ENCODE measurements around the gene TRIP11.

Gene TRIP11

DNA sequence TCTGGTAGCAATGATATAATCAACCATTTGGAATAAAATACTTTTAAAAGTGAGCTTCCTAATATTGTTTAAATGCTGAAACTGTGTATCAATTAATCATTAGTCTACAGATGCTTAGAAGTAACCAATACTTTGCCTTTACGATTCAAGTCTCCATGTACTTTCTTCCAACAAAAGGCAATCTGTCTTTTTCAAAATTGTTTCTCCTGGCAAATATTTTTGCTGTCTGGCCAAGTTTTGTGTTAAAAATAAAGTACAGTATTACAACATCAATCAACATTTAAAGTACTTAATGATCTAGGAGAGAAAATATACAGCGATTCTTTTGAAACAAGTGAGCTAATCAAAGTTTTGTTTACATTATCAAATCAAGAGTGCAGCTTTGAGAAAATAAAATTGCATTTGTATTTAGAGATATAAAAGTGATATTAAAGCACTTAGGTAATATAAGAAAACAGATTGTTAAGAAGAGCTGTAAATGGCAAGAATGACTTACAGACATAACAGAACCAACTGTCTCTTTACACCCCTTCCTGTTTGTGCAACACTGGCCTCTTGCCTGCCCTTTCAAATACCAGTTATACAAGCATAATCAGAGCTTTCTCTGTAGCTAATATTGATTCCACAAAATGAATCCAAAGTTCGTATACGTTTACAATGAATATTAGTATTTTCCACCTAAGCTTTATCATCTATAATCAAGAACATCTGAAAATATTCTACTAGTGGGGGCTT is 54.2 kb downstream of the TRIP11 start:
- DNase-seq (ENCODE audit: low spot score) = no peak
- no peak overlapping the region for H3K4me3 ChIP-seq (ENCODE audit: low read length in 2 of 2)
- no peak overlapping the region for H3K18ac ChIP-seq (ENCODE audit: low read length)
- no peak overlapping the region for H2BK5ac ChIP-seq (ENCODE audit: low read length)
- no peak overlapping the region for H4K8ac ChIP-seq (ENCODE audit: low read depth, low read length)
- no peak overlapping the region for H4K91ac ChIP-seq (ENCODE audit: low read depth, low read length, poor library complexity)
- no peak overlapping the region for H3K9ac ChIP-seq (ENCODE audit: low read depth, low read length, poor library complexity)
- H2AFZ ChIP-seq (ENCODE audit: low read length) = no peak overlapping the region
- no CpG with 5 or more reads among the region's 4 CpGs for WGBS, 2 donors (ENCODE audit: extremely low coverage in 2 of 2, insufficient read length in 2 of 2, insufficient replicate concordance in 1 of 2)
- H3K27me3 ChIP-seq (ENCODE audit: control insufficient read depth in 3 of 3, insufficient read depth in 3 of 3, low read depth in 1 of 3, low read length in 3 of 3) = no peaks in the 10 kb centered on the region
- H2AK5ac ChIP-seq (ENCODE audit: low read depth, low read length) = no peak overlapping the region
- H3K23ac ChIP-seq (ENCODE audit: low read depth, low read length, poor library complexity) = no peak overlapping the region
- no peak overlapping the region for H2BK120ac ChIP-seq (ENCODE audit: low read depth, low read length)
- H3K4ac ChIP-seq (ENCODE audit: low read length) = no peak overlapping the region
- H3K14ac ChIP-seq (ENCODE audit: low read length) = no peak overlapping the region
- H2BK15ac ChIP-seq (ENCODE audit: low read length) = no peak overlapping the region
- H3K79me1 ChIP-seq (ENCODE audit: low read depth, low read length) = no peaks in the 10 kb centered on the region
- H3K9me3 ChIP-seq (replicated peaks in 1 of 2; ENCODE audit: control insufficient read depth in 2 of 2, insufficient read depth in 1 of 2, low read depth in 1 of 2, low read length in 2 of 2) = no peaks in the 10 kb centered on the region
- H3K27ac ChIP-seq (replicated peaks; ENCODE audit: low read length) = no peak overlapping the region
- H3K36me3 ChIP-seq (replicated peaks in 1 of 2; ENCODE audit: control insufficient read depth in 2 of 2, insufficient read depth in 2 of 2, low read length in 2 of 2) = peaks cover 8 to 83% of the 10 kb centered on the region in 2 donors
- no peak overlapping the region for H2BK12ac ChIP-seq (ENCODE audit: low read length)
- H3K4me2 ChIP-seq (ENCODE audit: insufficient read depth, low read length, poor library complexity, severe bottlenecking) = no peak overlapping the region
- no peaks in the 10 kb centered on the region for H3K4me1 ChIP-seq (ENCODE audit: control insufficient read depth in 2 of 2, insufficient read depth in 1 of 2, low read depth in 1 of 2, low read length in 2 of 2)

DNA sequence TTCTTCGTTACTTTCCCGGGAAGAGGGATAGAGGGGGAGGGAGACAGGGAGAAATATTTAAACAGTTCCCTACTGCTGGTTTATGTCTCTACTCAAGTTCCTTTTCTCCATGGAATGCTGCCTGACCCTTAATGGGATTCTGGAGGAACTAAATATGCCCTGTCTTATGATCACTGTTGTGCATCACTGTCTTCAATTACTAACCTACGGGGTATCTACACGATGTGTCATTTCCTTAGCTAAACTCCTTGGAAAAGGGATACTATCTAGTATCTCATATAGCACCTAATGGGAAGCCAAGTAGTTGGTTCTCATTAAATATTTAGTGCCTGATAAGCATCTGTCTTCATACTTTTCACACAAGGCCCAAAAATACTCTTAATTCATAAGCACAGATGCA is 54.9 kb downstream of the TRIP11 start:
- H2BK12ac ChIP-seq (ENCODE audit: low read length) = no peak overlapping the region
- no CpG with 5 or more reads among the region's 4 CpGs for WGBS, 2 donors (ENCODE audit: extremely low coverage in 2 of 2, insufficient read length in 2 of 2, insufficient replicate concordance in 1 of 2)
- no peaks in the 10 kb centered on the region for H3K79me1 ChIP-seq (ENCODE audit: low read depth, low read length)
- H3K9me3 ChIP-seq (replicated peaks in 1 of 2; ENCODE audit: control insufficient read depth in 2 of 2, insufficient read depth in 1 of 2, low read depth in 1 of 2, low read length in 2 of 2) = no peaks in the 10 kb centered on the region
- H3K4me3 ChIP-seq (ENCODE audit: low read length in 2 of 2) = no peak overlapping the region
- no peak for DNase-seq (ENCODE audit: low spot score)
- H3K4me1 ChIP-seq (ENCODE audit: control insufficient read depth in 2 of 2, insufficient read depth in 1 of 2, low read depth in 1 of 2, low read length in 2 of 2) = no peaks in the 10 kb centered on the region
- no peak overlapping the region for H4K91ac ChIP-seq (ENCODE audit: low read depth, low read length, poor library complexity)
- H3K9ac ChIP-seq (ENCODE audit: low read depth, low read length, poor library complexity) = no peak overlapping the region
- H3K27me3 ChIP-seq (ENCODE audit: control insufficient read depth in 3 of 3, insufficient read depth in 3 of 3, low read depth in 1 of 3, low read length in 3 of 3) = no peaks in the 10 kb centered on the region
- H2AK5ac ChIP-seq (ENCODE audit: low read depth, low read length) = no peak overlapping the region
- H2AFZ ChIP-seq (ENCODE audit: low read length) = no peak overlapping the region
- no peak overlapping the region for H3K27ac ChIP-seq (replicated peaks; ENCODE audit: low read length)
- no peak overlapping the region for H2BK5ac ChIP-seq (ENCODE audit: low read length)
- peaks cover 8 to 76% of the 10 kb centered on the region in 2 donors for H3K36me3 ChIP-seq (replicated peaks in 1 of 2; ENCODE audit: control insufficient read depth in 2 of 2, insufficient read depth in 2 of 2, low read length in 2 of 2)
- H3K14ac ChIP-seq (ENCODE audit: low read length) = no peak overlapping the region
- H4K8ac ChIP-seq (ENCODE audit: low read depth, low read length) = no peak overlapping the region
- H3K23ac ChIP-seq (ENCODE audit: low read depth, low read length, poor library complexity) = no peak overlapping the region
- H2BK15ac ChIP-seq (ENCODE audit: low read length) = no peak overlapping the region
- H3K18ac ChIP-seq (ENCODE audit: low read length) = no peak overlapping the region
- H3K4ac ChIP-seq (ENCODE audit: low read length) = no peak overlapping the region
- no peak overlapping the region for H3K4me2 ChIP-seq (ENCODE audit: insufficient read depth, low read length, poor library complexity, severe bottlenecking)
- no peak overlapping the region for H2BK120ac ChIP-seq (ENCODE audit: low read depth, low read length)

DNA sequence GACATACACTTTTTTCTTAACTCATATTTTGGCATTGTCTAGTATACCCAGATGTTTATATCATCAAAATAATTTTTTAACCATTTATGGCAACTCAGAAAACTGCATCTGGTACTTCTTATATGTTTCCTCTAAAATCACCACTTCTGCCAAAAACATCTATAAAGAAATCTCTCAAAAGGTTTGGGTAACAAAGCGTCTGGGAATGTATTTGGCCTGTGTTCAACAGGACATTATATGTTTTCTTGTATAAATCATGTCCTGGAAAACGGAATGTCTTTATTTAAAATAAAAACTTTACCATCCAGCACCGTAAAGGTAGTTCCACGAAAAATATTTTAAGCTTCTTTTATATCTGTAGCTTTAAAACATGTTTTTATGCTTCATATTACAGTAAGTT is 56.3 kb downstream of the TRIP11 start:
- Histone ChIP-seq H3K18ac (ENCODE audit: low read length) (no peak overlapping the region), H4K8ac (ENCODE audit: low read depth, low read length) (no peak overlapping the region), H2BK120ac (ENCODE audit: low read depth, low read length) (no peak overlapping the region), H3K27me3 (ENCODE audit: control insufficient read depth in 3 of 3, insufficient read depth in 3 of 3, low read depth in 1 of 3, low read length in 3 of 3) (no peaks in the 10 kb centered on the region), H3K14ac (ENCODE audit: low read length) (no peak overlapping the region), H2BK5ac (ENCODE audit: low read length) (no peak overlapping the region), H3K23ac (ENCODE audit: low read depth, low read length, poor library complexity) (no peak overlapping the region), H3K27ac (replicated peaks; ENCODE audit: low read length) (no peak overlapping the region), H3K9ac (ENCODE audit: low read depth, low read length, poor library complexity) (no peak overlapping the region), H3K36me3 (replicated peaks in 1 of 2; ENCODE audit: control insufficient read depth in 2 of 2, insufficient read depth in 2 of 2, low read length in 2 of 2) (peaks cover 7 to 69% of the 10 kb centered on the region in 2 donors), H2BK12ac (ENCODE audit: low read length) (no peak overlapping the region), H2AK5ac (ENCODE audit: low read depth, low read length) (no peak overlapping the region), H3K4ac (ENCODE audit: low read length) (no peak overlapping the region), H3K4me3 (ENCODE audit: low read length in 2 of 2) (no peak overlapping the region), H3K79me1 (ENCODE audit: low read depth, low read length) (no peaks in the 10 kb centered on the region), H3K9me3 (replicated peaks in 1 of 2; ENCODE audit: control insufficient read depth in 2 of 2, insufficient read depth in 1 of 2, low read depth in 1 of 2, low read length in 2 of 2) (no peaks in the 10 kb centered on the region), H4K91ac (ENCODE audit: low read depth, low read length, poor library complexity) (no peak overlapping the region), H3K4me1 (ENCODE audit: control insufficient read depth in 2 of 2, insufficient read depth in 1 of 2, low read depth in 1 of 2, low read length in 2 of 2) (no peaks in the 10 kb centered on the region), H2BK15ac (ENCODE audit: low read length) (no peak overlapping the region), H2AFZ (ENCODE audit: low read length) (no peak overlapping the region), H3K4me2 (ENCODE audit: insufficient read depth, low read length, poor library complexity, severe bottlenecking) (no peak overlapping the region)
- no CpG with 5 or more reads among the region's 4 CpGs for WGBS, 2 donors (ENCODE audit: extremely low coverage in 2 of 2, insufficient read length in 2 of 2, insufficient replicate concordance in 1 of 2)
- DNase-seq (ENCODE audit: low spot score) = no peak

DNA sequence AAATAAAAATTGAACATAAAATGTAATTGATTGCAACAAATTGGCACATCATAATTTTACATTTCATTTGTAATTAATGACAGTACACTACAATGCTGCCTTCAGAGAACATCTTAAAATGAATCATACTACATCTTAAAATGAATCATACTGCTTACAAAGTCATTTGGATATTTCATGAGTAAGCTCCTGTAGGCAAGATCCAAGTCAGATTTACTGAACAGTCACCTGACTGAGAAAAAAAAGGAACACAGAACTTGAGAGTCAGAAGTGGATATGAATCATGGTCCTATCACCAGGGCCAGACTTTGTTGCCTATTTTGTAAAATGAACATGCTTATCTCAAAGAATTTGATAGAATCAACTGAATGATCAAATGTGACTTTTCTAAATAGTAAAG is 59.7 kb downstream of the TRIP11 start:
- H3K4ac ChIP-seq (ENCODE audit: low read length) = no peak overlapping the region
- no peak overlapping the region for H3K14ac ChIP-seq (ENCODE audit: low read length)
- no peak overlapping the region for H2BK12ac ChIP-seq (ENCODE audit: low read length)
- no peak overlapping the region for H3K4me3 ChIP-seq (ENCODE audit: low read length in 2 of 2)
- H3K27me3 ChIP-seq (ENCODE audit: control insufficient read depth in 3 of 3, insufficient read depth in 3 of 3, low read depth in 1 of 3, low read length in 3 of 3) = no peaks in the 10 kb centered on the region
- H3K9ac ChIP-seq (ENCODE audit: low read depth, low read length, poor library complexity) = no peak overlapping the region
- no peak overlapping the region for H4K91ac ChIP-seq (ENCODE audit: low read depth, low read length, poor library complexity)
- H4K8ac ChIP-seq (ENCODE audit: low read depth, low read length) = no peak overlapping the region
- no peak overlapping the region for H3K4me2 ChIP-seq (ENCODE audit: insufficient read depth, low read length, poor library complexity, severe bottlenecking)
- no peak overlapping the region for H3K23ac ChIP-seq (ENCODE audit: low read depth, low read length, poor library complexity)
- H2AFZ ChIP-seq (ENCODE audit: low read length) = no peak overlapping the region
- no peak overlapping the region for H2BK15ac ChIP-seq (ENCODE audit: low read length)
- no peak overlapping the region for H2AK5ac ChIP-seq (ENCODE audit: low read depth, low read length)
- H3K27ac ChIP-seq (replicated peaks; ENCODE audit: low read length) = no peak overlapping the region
- DNase-seq (ENCODE audit: low spot score) = no peak
- H3K4me1 ChIP-seq (ENCODE audit: control insufficient read depth in 2 of 2, insufficient read depth in 1 of 2, low read depth in 1 of 2, low read length in 2 of 2) = no peaks in the 10 kb centered on the region
- H3K79me1 ChIP-seq (ENCODE audit: low read depth, low read length) = no peaks in the 10 kb centered on the region
- peaks cover 4 to 61% of the 10 kb centered on the region in 2 donors for H3K36me3 ChIP-seq (replicated peaks in 1 of 2; ENCODE audit: control insufficient read depth in 2 of 2, insufficient read depth in 2 of 2, low read length in 2 of 2)
- no peak overlapping the region for H2BK120ac ChIP-seq (ENCODE audit: low read depth, low read length)
- no peak overlapping the region for H2BK5ac ChIP-seq (ENCODE audit: low read length)
- no peaks in the 10 kb centered on the region for H3K9me3 ChIP-seq (replicated peaks in 1 of 2; ENCODE audit: control insufficient read depth in 2 of 2, insufficient read depth in 1 of 2, low read depth in 1 of 2, low read length in 2 of 2)
- no peak overlapping the region for H3K18ac ChIP-seq (ENCODE audit: low read length)
